Mammary epithelial cell (primary cell): ENCODE data around the gene GP9.

Experiments
- EZH2 ChIP-seq: IDR thresholded peaks from 2 replicates; pipeline ENCODE4 v1.6.1; 2012; ENCODE audit warnings: low read length, inconsistent platforms, borderline replicate concordance
- TF ChIP-seq, protein P1 (sequence below), 2 donors: IDR thresholded peaks in 1 of 2; conservative IDR thresholded peaks in 1 of 2; 2 replicates each; pipeline ENCODE4 v1.5.1; 2011 to 2012; ENCODE audit warnings: inconsistent platforms in 2 of 2, low read length in 2 of 2, mild to moderate bottlenecking in 2 of 2, control low read depth in 1 of 2, low read depth in 1 of 2; ENCODE audit not compliant: insufficient read depth in 1 of 2; ENCODE audit errors: extremely low read depth in 1 of 2

DNA sequence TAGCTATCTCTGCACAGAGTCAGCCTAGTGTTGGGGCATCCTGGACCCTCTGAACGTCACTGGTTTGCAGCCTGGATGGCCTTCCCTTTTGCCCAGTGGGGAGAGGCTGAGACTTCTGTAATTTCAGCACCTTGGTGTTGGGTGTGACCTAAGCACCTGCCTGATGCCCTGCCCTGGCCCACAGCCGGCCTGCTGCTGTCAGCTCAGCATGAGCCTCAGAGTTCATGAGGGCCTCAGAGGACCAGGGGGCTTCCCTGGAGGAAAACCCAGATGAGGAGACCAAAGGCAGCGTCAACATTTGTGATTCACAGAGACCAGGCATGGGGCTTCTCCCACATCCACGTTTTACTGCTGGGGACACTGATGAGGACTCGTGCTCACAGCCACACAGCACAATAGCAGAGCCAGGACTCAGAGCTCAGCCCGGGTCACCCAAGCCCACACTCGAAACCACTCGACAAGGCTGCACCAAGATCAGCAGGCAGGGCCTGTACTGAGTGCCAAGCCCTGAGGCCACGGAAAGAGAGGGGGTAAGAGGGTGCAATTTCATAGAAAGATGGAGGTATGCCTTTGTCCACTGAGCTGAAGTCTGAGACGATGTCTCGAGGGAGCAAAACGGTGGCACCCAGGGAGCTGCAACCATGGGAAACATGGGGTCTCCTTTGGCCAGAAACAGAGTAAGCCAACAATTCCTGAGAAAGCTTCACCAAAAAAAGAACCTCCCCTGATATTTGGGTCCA is 9.9 kb upstream of the GP9 start:
- TF ChIP-seq EZH2, result no peak
- TF ChIP-seq, protein P1, sequence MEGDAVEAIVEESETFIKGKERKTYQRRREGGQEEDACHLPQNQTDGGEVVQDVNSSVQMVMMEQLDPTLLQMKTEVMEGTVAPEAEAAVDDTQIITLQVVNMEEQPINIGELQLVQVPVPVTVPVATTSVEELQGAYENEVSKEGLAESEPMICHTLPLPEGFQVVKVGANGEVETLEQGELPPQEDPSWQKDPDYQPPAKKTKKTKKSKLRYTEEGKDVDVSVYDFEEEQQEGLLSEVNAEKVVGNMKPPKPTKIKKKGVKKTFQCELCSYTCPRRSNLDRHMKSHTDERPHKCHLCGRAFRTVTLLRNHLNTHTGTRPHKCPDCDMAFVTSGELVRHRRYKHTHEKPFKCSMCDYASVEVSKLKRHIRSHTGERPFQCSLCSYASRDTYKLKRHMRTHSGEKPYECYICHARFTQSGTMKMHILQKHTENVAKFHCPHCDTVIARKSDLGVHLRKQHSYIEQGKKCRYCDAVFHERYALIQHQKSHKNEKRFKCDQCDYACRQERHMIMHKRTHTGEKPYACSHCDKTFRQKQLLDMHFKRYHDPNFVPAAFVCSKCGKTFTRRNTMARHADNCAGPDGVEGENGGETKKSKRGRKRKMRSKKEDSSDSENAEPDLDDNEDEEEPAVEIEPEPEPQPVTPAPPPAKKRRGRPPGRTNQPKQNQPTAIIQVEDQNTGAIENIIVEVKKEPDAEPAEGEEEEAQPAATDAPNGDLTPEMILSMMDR (conservative IDR thresholded peaks at IDR 0.05 in 1 of 2, IDR thresholded peaks at IDR 0.05 in 1 of 2; ENCODE audit: extremely low read depth in 1 of 2, insufficient read depth in 1 of 2, low read depth in 1 of 2, low read length in 2 of 2), result no peak
